ENCODE measurements around the gene ATP1B1. TPM values are rescaled to one million over a fixed set of nuclear protein-coding genes. Genes with fewer than 3 reads are reported as not detected.
A peak's percentile ranks its signal among the peaks of the same experiment; 100 is the strongest.

The ATP1B1 gene
- total and polyA plus RNA-seq, 9 of the 15 experiments (the other 6 are each of a cell fraction or from before 2014, with no cell fraction given), result 0.76 to 3.0 (median 1.7) TPM

- no peak for TF ChIP-seq CLOCK (CRISPR knock-in tag; IDR thresholded peaks at IDR 0.05; ENCODE audit: borderline replicate concordance)
- 0 out of 2 replicates have a peak, but pooled peaks have one; percentile 2 for TF ChIP-seq ZBTB43 (CRISPR knock-in tag; IDR thresholded peaks at IDR 0.05)
- no peak for TF ChIP-seq OTX1 (CRISPR knock-in tag; IDR thresholded peaks at IDR 0.05)
- peak; percentile 42; the same call in 1 of the 2 replicates for TF ChIP-seq ZNF609 (CRISPR knock-in tag; IDR thresholded peaks at IDR 0.05; ENCODE audit: borderline replicate concordance)
- TF ChIP-seq TARDBP (IDR thresholded peaks at IDR 0.05), result 0 out of 2 replicates have a peak, but pooled peaks have one; percentile 67
- TF ChIP-seq ARID4B (CRISPR knock-in tag; IDR thresholded peaks at IDR 0.05), result 0 out of 2 replicates have a peak, but pooled peaks have one; percentile 26
- peak; percentile 58; the same call in 1 of the 2 replicates for TF ChIP-seq VEZF1 (CRISPR knock-in tag; IDR thresholded peaks at IDR 0.05)
- peak; percentile 11; the same call in 1 of the 2 replicates for TF ChIP-seq CBX1 (IDR thresholded peaks at IDR 0.05; ENCODE audit: low read depth)
Measured at GRCh38 chr1:169106095-169106920, at the start of gene ATP1B1 (continued).
